ENCODE data around the gene SH3RF3. TPM values are rescaled to one million over a fixed set of nuclear protein-coding genes. Genes with fewer than 3 reads are reported as not detected.

The SH3RF3 gene
- total and polyA plus RNA-seq, 9 of the 15 experiments (the other 6 are each of a cell fraction or from before 2014, with no cell fraction given) = 0.02 TPM; not detected in 8

GRCh38 chr2:109527079-109527478 lies 398.1 kb downstream of the SH3RF3 start:
- H3K4me2 ChIP-seq (ENCODE audit: insufficient read depth, low read length) = no peak overlapping the region
- no peaks in the 10 kb centered on the region for H3K9me3 ChIP-seq (replicated peaks; ENCODE audit: control insufficient read depth, insufficient read depth, low read depth, low read length)
- H3K27ac ChIP-seq (ENCODE audit: extremely low read depth, low read depth, low read length) = no peak overlapping the region
- H3K4me1 ChIP-seq (replicated peaks in 1 of 2; ENCODE audit: control insufficient read depth in 2 of 2, insufficient read depth in 2 of 2, low read length in 2 of 2) = no peaks in the 10 kb centered on the region
- no peak for DNase-seq (ENCODE audit: extremely low read depth in 1 of 4, low spot score in 3 of 4)
- H3K79me2 ChIP-seq (ENCODE audit: control insufficient read depth, insufficient read depth, low read length) = no peaks in the 10 kb centered on the region
- no peak overlapping the region for H3K4me3 ChIP-seq
- in situ Hi-C loops (cut with MboI) = no loop called here
- H2AFZ ChIP-seq (ENCODE audit: low read depth, low read length) = no peak overlapping the region
- no peak for FAIRE-seq
- BruUV-seq (replicated peaks) = no TSS peak
- 0% methylated on average over 6 of the region's 6 CpGs for WGBS (ENCODE audit: insufficient coverage, low coverage, missing lambda C conversion rate)
- CTCF ChIA-PET (ENCODE audit: low intra/inter-chr PET ratio) = no interaction called here
- no peaks in the 10 kb centered on the region for H3K36me3 ChIP-seq (ENCODE audit: control insufficient read depth, insufficient read depth, low read length)
- peaks cover 0 to 57% of the 10 kb centered on the region in 2 experiments; a peak in 2 of 5 replicates for H3K27me3 ChIP-seq (ENCODE audit: control insufficient read depth in 2 of 2, insufficient read depth in 2 of 2, low read length in 2 of 2)
- no peaks in the 10 kb centered on the region; the same call in 1 of the 2 replicates for H4K20me1 ChIP-seq (replicated peaks; ENCODE audit: control insufficient read depth, insufficient read depth, low read length)
- ATAC-seq = no peak
- intact Hi-C loops (cut with micrococcal nuclease) = no loop called here
- POLR2A ChIA-PET = no interaction called here
- no peaks in the 10 kb centered on the region for H3K9me1 ChIP-seq (ENCODE audit: control insufficient read depth, insufficient read depth, low read length)
- H3K9ac ChIP-seq (ENCODE audit: insufficient read depth in 1 of 2, low read depth in 2 of 2, low read length in 2 of 2) = no peak overlapping the region
- no peak for TF ChIP-seq TAF15 (IDR thresholded peaks at IDR 0.05; ENCODE audit: low read depth, low read length)
- TF ChIP-seq ZNF592 (IDR thresholded peaks at IDR 0.05) = no peak
- TF ChIP-seq BDP1 (IDR thresholded peaks at IDR 0.05; ENCODE audit: insufficient read depth, insufficient read length) = no peak
- no peak for TF ChIP-seq SIX5 (IDR thresholded peaks at IDR 0.05; ENCODE audit: borderline replicate concordance in 1 of 2, insufficient read depth in 1 of 2, low read depth in 1 of 2, low read length in 2 of 2)
- TF ChIP-seq USF2 (CRISPR knock-in tag; IDR thresholded peaks at IDR 0.05) = no peak
- TF ChIP-seq ARID3A (IDR thresholded peaks at IDR 0.05; ENCODE audit: borderline replicate concordance, low read depth, low read length) = no peak
- no peak for TF ChIP-seq POU5F1 (IDR thresholded peaks at IDR 0.05; ENCODE audit: borderline replicate concordance, low read depth, low read length, partially characterized antibody)
- TF ChIP-seq ZBTB2 (IDR thresholded peaks at IDR 0.05) = no peak
- no peak for TF ChIP-seq IRF9 (tag; IDR thresholded peaks at IDR 0.05)
- TF ChIP-seq CBX2 (IDR thresholded peaks at IDR 0.05; ENCODE audit: insufficient read depth, low read length, poor library complexity, severe bottlenecking) = no peak
- no peak for TF ChIP-seq SRF (CRISPR knock-in tag; IDR thresholded peaks at IDR 0.05)
